ENCODE data around the gene ZNF830. TPM values are rescaled to one million over a fixed set of nuclear protein-coding genes. Genes with fewer than 3 reads are reported as not detected.
"Not testable (repeated sequence)": the region's sequence is repeated elsewhere in the genome, so short reads cannot be mapped to it uniquely, and the experiment has no call there.

The ZNF830 gene
- total and polyA plus RNA-seq, 10 of the 15 experiments (the other 5 are each of a cell fraction or from before 2014, with no cell fraction given) = 9.7 to 18.5 (median 15.1) TPM

- DNase-seq (ENCODE audit: low read depth, low spot score); intact Hi-C loops (cut with micrococcal nuclease; ENCODE audit: unreplicated experiment); H4K20me1 ChIP-seq (ENCODE audit: control insufficient read depth, insufficient read depth); H3K9me3 ChIP-seq (replicated peaks; ENCODE audit: control insufficient read depth, insufficient read depth, low read length); H3K9ac ChIP-seq (ENCODE audit: control insufficient read depth, insufficient read depth, low read length); H2AFZ ChIP-seq (ENCODE audit: control insufficient read depth, low read depth, low read length); BruUV-seq (replicated peaks); H3K4me1 ChIP-seq (ENCODE audit: control insufficient read depth, insufficient read depth, low read length); H3K4me2 ChIP-seq (ENCODE audit: control insufficient read depth, insufficient read depth); H3K79me2 ChIP-seq (ENCODE audit: control insufficient read depth, insufficient read depth, low read length); POLR2A ChIA-PET; H3K4me3 ChIP-seq; FAIRE-seq; H3K27ac ChIP-seq (ENCODE audit: control insufficient read depth, insufficient read depth); H3K27me3 ChIP-seq (replicated peaks in 1 of 2; ENCODE audit: control insufficient read depth in 2 of 2, insufficient read depth in 2 of 2, low read length in 1 of 2); in situ Hi-C loops (cut with MboI); ATAC-seq: not testable (repeated sequence)
- ChIA-PET RAD21 (ENCODE audit: unreplicated experiment) (interaction anchor here (2.7 kb wide), 1 partner anchor 89 kb away, joined by 14 read pairs; no protein-coding TSS in a partner anchor), SMC1A (ENCODE audit: uncharacterized antibody, unreplicated experiment) (interaction anchor here (0.9 to 7.2 kb wide), 4 partner anchors 10 to 116 kb away, joined by 3 to 101 read pairs (median 16); partner anchors contain the start of gene RAD51D), CTCF (interaction anchor here (4.7 to 9.8 kb wide), 2 partner anchors 90 to 118 kb away, joined by 40 to 149 read pairs; partner anchors contain the start of genes FNDC8 and RAD51D)
- H3K36me3 ChIP-seq (ENCODE audit: control insufficient read depth in 2 of 2, insufficient read depth in 2 of 2, low read length in 1 of 2) = peaks cover 20 to 21% of the 10 kb centered on the region in 2 experiments; a peak in 3 of 4 replicates
- 98% methylated on average over 14 of the region's 14 CpGs for WGBS (ENCODE audit: insufficient coverage, insufficient replicate concordance, low lambda C conversion rate, missing lambda C conversion rate)
Measured at GRCh38 chr17:35000965-35001364, 39.6 kb downstream of the ZNF830 start.

- no peaks in the 10 kb centered on the region for H3K27me3 ChIP-seq (replicated peaks in 1 of 2; ENCODE audit: control insufficient read depth in 2 of 2, insufficient read depth in 2 of 2, low read length in 1 of 2)
- no peaks in the 10 kb centered on the region; the same call in 1 of the 2 replicates for H3K4me1 ChIP-seq (ENCODE audit: control insufficient read depth, insufficient read depth, low read length)
- H3K27ac ChIP-seq (ENCODE audit: control insufficient read depth, insufficient read depth) = no peak overlapping the region
- ATAC-seq (no peak), FAIRE-seq (no peak), DNase-seq (ENCODE audit: low read depth, low spot score) (no peak)
- peaks cover 20% of the 10 kb centered on the region in 2 experiments; a peak in 3 of 4 replicates for H3K36me3 ChIP-seq (ENCODE audit: control insufficient read depth in 2 of 2, insufficient read depth in 2 of 2, low read length in 1 of 2)
- no peak overlapping the region for H2AFZ ChIP-seq (ENCODE audit: control insufficient read depth, low read depth, low read length)
- RAD21 ChIA-PET (ENCODE audit: unreplicated experiment) = no interaction called here
- intact Hi-C loops (cut with micrococcal nuclease; ENCODE audit: unreplicated experiment) = no loop called here
- POLR2A ChIA-PET = no interaction called here
- H3K79me2 ChIP-seq (ENCODE audit: control insufficient read depth, insufficient read depth, low read length) = no peaks in the 10 kb centered on the region
- CTCF ChIA-PET = interaction anchor here (1.3 to 9.8 kb wide), 2 partner anchors 88 to 117 kb away, joined by 4 to 149 read pairs; partner anchors contain the start of genes FNDC8 and RAD51D
- SMC1A ChIA-PET (ENCODE audit: uncharacterized antibody, unreplicated experiment) = interaction anchor here (1.2 to 7.2 kb wide), 4 partner anchors 15 to 116 kb away, joined by 3 to 101 read pairs (median 16); partner anchors contain the start of gene RAD51D
- no peak overlapping the region for H3K9ac ChIP-seq (ENCODE audit: control insufficient read depth, insufficient read depth, low read length)
- no peaks in the 10 kb centered on the region for H4K20me1 ChIP-seq (ENCODE audit: control insufficient read depth, insufficient read depth)
- H3K9me3 ChIP-seq (replicated peaks; ENCODE audit: control insufficient read depth, insufficient read depth, low read length) = no peaks in the 10 kb centered on the region
- TF ChIP-seq PRDM15 (CRISPR knock-in tag; IDR thresholded peaks at IDR 0.05) (no peak), CTCF (IDR thresholded peaks at IDR 0.05 in 2 of 3, conservative IDR thresholded peaks at IDR 0.05 in 1 of 3; ENCODE audit: control insufficient read depth in 2 of 3, extremely low read depth in 1 of 3, insufficient read depth in 1 of 3, low read depth in 3 of 3, low read length in 3 of 3) (no peak), NKRF (conservative IDR thresholded peaks at IDR 0.05) (no peak)
- in situ Hi-C loops (cut with MboI) = no loop called here
- H3K4me2 ChIP-seq (ENCODE audit: control insufficient read depth, insufficient read depth) = no peak overlapping the region
- H3K4me3 ChIP-seq = no peak overlapping the region
- no TSS peak for BruUV-seq (replicated peaks)
- WGBS (ENCODE audit: insufficient coverage, insufficient replicate concordance, low lambda C conversion rate, missing lambda C conversion rate) = 97% methylated on average over 2 of the region's 2 CpGs
Measured at GRCh38 chr17:35001549-35001948, 40.2 kb downstream of the ZNF830 start.
